22Rv1 (cell line): ENCODE measurements around the gene RFX7.

Experiments used
- CTCF ChIP-seq: fragments of 450-650 bp; IDR thresholded peaks from 2 replicates; pipeline ENCODE4 v1.5.1; 2017; ENCODE audit warnings: mild to moderate bottlenecking
- ZFX ChIP-seq: fragments of 450-650 bp; IDR thresholded peaks from 2 replicates; pipeline ENCODE4 v1.6.1; 2017; ENCODE audit warnings: antibody characterized with exemption, borderline replicate concordance

GRCh38 chr15:56208185-56208584 lies 35.5 kb downstream of the RFX7 start:
- TF ChIP-seq CTCF (no peak), ZFX (no peak)
